Activated CD8-positive, alpha-beta memory T cell treated with anti-CD3 and anti-CD28 coated beads, Interleukin-2, amount 50 U/mL, for 4 hours (primary cell): ENCODE results near the gene PTBP1.

Source experiments
- DNase-seq: peaks from one replicate; pipeline ENCODE4 v3.0.0-alpha.2; 2020

The PTBP1 gene

GRCh38 chr19:772730-773436 is 24.4 kb upstream of the PTBP1 start:
- DNase-seq, result no peak

GRCh38 chr19:776549-776948 is 20.7 kb upstream of the PTBP1 start:
- no peak for DNase-seq

GRCh38 chr19:778910-779653 is 18.2 kb upstream of the PTBP1 start:
- no peak for DNase-seq

GRCh38 chr19:780935-781334 is 16.3 kb upstream of the PTBP1 start:
- no peak for DNase-seq

GRCh38 chr19:781800-782184 is 15.5 kb upstream of the PTBP1 start:
- no peak for DNase-seq

DNA sequence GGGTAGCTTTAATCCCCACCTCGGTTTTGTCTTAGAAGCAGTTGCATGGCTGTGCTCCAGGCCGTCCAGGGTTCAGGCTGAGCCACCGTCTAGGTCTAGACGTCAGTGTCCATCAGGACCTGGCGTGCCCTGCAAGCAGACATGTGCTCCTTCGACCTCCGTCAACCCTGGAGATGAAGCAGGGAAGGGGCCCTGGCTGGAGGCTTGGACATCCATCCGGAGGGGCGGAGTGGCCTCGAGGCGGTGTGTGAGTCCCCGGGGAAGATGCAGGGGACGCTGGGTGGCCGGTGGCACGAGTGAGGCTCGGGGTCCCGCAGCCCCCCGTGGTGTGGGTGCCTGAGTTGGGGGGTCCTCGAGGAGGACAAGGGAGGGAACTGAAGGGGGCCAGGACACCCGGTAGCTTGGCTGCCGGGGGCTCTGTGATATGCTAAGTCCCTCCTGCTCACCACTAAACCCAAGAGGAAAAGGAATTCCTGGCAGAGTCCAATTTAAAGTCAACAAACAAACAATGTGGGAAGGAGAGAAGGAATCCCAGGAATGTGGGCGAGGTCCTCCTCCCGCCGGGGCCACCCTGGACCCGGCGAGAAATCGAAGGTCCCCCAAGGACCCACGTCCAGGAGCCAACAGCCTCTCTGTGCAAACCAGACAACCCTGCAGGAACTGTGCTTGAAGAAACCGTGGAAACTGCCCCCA is 14.9 kb upstream of the PTBP1 start:
- DNase-seq, result no peak

- no peak for DNase-seq
Observed at GRCh38 chr19:782878-783668, 14.2 kb upstream of the PTBP1 start.

- no peak for DNase-seq
Observed at GRCh38 chr19:784541-784940, 12.7 kb upstream of the PTBP1 start.

- DNase-seq, result no peak
Observed at GRCh38 chr19:787536-787935, 9.7 kb upstream of the PTBP1 start.

- DNase-seq, result no peak
Observed at GRCh38 chr19:788686-788982, 8.6 kb upstream of the PTBP1 start.

DNA sequence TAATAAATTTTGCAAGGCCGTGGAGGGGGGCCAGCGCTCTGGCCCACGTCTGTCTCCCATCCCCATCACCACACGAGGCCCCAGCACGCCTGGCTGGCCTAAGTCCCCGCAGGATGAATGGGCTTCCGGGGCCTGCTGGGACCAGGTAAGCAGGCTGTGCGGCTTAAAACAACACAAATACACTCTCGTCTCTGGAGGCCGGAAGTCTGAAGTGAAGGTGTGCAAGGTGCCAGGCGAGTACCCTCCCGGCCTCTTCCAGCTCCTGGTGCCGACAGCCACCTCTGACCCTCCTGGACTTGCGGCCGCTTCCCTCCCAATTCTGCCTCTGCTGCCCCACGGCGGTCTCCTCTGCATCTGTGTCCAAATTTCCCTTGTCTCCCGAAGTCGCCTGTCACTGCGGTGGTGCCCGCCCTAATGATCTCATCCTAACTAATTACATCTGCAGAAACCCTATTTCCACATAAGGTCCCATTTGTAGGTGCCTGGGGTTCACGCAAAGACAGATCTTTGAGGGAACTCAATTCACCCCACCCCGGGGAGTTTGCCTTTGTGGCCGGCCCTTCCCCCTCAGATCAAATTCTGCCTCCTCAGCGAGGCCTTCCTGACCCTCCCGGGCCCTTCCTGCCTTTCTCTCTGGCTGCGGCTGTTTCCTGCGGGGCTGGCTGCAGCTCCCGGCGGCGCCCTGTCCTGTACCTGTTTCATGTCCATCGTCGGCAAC is 8.1 kb upstream of the PTBP1 start:
- no peak for DNase-seq

DNA sequence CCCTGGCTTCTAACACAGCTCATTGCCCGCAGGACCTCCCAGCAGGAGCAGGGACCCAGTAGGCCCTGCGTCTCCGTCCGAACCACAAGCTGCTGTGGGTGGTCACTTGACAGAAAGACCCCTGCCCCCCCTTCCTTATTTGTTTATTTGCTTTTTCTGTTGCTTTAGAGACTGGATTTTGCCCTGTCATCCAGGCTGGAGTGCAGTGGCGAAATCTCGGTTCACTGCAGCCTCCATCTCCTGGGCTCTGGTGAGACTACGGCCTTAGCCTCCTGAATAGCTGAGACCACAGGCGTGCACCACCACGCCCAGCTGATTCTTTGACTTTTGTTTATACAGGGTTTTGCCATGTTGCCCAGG is 7.6 kb upstream of the PTBP1 start:
- DNase-seq, result no peak

DNA sequence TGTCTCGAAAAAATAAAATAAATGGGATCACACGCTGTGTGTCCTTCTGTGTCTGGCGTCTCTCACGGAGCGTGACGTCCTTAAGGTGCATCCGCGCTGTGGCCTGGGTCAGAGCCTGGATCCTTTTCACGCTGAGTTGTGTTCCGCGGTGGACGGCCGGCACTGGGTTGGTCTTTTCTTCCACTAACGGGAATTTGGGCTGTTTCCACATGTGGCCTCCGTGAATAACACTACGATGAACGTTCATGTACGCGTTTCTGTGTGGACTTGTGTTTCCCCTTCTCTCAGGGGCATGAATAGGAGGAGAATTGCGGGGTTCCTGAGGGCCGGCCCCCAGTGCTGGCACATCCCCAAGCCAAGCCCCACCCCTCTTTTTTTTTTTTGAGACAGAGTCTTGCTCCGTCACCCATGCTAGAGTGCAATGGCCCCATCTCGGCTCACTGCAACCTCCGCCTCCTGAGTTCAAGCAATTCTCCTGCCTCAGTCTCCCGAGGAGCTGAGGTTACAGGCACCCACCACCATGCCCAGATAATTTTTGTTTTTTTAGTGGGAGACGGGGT is 6.2 kb upstream of the PTBP1 start:
- DNase-seq, result no peak

DNA sequence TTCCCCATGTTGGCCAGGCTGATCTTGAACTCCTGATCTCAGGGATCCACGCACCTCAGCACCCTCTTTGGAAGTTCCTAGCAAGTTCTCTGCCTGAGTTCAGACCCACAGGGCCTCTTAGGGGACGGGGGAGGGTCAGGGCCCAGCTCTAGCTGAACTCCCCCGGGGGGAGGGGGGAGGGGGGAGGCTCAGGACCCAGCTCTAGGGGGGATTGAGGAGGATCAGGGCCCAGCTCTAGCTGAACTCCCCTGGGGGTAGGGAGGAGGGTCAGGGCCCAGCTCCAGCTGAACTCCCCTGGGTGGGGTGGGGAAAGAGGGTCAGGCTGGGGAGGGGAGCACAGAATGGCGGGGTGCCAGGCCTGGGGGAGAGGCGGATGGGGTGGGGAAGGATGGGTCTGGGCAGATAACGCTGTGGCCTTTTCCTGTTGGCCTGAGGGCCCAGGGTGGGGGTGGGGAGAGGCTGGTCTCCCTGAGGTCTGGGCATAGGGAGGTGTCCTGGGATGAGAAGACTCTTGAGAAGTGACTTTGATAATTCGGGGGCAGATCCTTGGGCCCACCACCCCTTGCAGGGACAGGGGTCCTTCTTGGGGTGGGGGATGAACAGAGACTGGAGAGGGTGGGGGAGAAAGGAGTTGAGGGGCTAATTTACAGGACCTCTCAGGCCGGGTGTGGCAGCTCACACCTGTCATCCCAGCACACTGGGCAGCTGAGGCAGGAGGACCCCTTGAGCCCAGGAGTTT is 5.5 kb upstream of the PTBP1 start:
- DNase-seq, result no peak

GRCh38 chr19:792306-792885 is 4.9 kb upstream of the PTBP1 start:
- DNase-seq, result no peak

DNA sequence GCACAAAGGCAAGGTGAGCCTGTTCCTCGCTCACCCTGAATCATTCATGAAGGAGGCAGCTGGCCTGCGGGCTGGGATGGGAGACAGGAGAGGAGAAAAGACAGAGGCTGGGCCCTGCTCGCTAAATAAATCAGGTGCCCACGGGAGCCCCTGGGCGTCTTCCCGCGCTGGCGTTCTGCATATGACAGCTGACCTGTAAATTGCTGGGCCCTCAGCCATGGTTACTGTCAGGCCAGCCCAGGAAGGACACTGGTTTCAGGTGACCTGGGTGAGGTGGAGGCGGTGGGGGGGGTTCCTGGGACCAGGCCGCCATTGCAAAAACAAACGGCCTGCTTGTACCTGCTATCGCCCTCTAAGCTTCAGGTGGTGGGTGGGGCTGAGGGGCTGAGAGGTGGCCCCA is 3.4 kb upstream of the PTBP1 start:
- DNase-seq, result no peak

DNA sequence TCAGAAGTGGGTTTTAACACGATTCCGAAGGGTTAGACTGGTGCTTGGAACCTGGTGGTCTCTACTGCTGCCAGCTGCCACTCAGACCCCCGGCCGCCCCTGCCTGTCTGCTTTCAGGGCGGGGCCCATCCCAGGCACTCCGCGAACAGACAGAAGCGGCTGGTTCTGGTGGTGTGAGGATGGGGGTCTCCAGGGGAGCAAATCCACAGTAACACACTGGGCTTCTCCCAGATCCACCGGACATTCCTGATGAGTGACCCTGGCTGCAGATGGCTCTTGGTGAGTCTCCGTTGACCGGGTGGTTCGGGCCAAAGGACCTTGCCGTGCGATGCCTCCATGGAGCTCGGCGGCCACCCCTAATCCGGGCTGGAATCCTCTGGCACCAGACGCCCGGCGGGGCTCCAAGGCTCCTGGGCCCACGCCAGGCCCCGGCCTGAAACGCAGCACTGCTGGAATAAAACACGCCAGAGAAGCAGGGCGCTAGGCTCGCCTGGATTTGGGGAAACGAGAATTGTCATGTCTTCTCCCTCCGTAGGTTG is 2.1 kb upstream of the PTBP1 start:
- no peak for DNase-seq

DNA sequence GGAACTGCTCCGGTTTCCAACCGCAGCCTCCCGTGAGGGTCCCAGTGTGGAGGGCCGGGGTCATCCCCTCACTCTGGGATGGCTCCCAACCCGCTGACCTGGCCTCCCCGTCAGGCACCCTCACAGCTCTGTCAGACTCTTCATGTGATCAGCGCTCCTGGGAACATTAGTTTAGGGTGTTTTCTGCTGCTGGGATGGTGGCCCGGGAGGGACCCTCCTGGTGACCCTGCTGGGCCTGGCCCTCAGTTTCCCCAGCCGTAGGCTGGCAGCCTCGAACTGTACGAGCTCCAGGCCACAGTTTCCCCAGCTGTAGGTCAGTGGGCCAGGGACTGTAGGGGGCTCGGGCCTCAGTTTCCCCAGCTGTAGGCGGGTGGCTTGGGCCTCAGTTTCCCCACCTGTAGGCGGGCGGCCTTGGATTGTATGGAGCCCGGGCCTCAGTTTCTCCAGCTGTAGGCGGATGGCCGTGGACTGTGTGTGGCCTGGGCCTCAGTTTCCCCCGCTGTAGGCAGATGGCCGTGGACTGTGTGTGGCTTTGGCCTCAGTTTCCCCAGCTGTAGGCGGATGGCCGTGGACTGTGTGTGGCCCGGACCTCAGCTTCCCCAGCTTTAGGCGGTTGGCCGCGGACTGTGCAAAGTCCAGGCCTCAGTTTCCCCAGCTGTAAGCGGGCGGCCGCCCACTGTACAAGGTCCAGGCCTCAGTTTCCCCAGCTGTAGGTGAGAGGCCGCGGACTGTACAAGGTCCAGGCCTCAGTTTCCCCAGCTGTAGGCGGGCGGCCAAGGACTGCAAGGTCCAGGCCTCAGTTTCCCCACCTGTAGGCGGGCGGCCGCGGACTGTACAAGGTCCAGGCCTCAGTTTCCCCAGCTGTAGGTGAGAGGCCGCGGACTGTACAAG is 1.3 kb upstream of the PTBP1 start:
- DNase-seq, result no peak

GRCh38 chr19:797528-798414 is 519 bp downstream of the PTBP1 start:
- DNase-seq, result peak; percentile 82
